HEK293T (cell line): ENCODE measurements around the gene MDK.

Experiments used
- CTCF ChIA-PET: fragments of 350-600 bp; formaldehyde crosslinking; extraction: SDS; loops from one replicate; lab custom pipeline; 2021; ENCODE audit warnings: antibody characterized with exemption, inconsistent platforms; lab: Yijun Ruan, JAX
- POLR2A ChIA-PET: fragments of 350-600 bp; formaldehyde crosslinking; extraction: SDS; loops from one replicate; lab custom pipeline; 2020; ENCODE audit warnings: antibody characterized with exemption, inconsistent platforms; lab: Yijun Ruan, JAX
- DNase-seq: peaks from one replicate; pipeline ENCODE4 v3.0.0; 2012; ENCODE audit warnings: mixed read lengths; ENCODE audit errors: extremely low spot score
- ARNT ChIP-seq: fragments of 450-650 bp; IDR thresholded peaks from 2 replicates; pipeline ENCODE4 v1.6.1; 2017; ENCODE audit warnings: mild to moderate bottlenecking
- BHLHE40 ChIP-seq: fragments of 450-650 bp; IDR thresholded peaks from 2 replicates; pipeline ENCODE4 v1.6.1; 2016; ENCODE audit warnings: mild to moderate bottlenecking, moderate library complexity, borderline replicate concordance
- CTBP1 ChIP-seq: fragments of 450-650 bp; IDR thresholded peaks from 2 replicates; pipeline ENCODE4 v1.6.1; 2016; ENCODE audit warnings: borderline replicate concordance
- ELF4 ChIP-seq: fragments of 450-650 bp; IDR thresholded peaks from 2 replicates; pipeline ENCODE4 v1.6.1; 2017; ENCODE audit warnings: antibody characterized with exemption
- FOXA1 ChIP-seq: fragments of 450-650 bp; IDR thresholded peaks from 2 replicates; pipeline ENCODE4 v1.6.1; 2016; ENCODE audit warnings: mild to moderate bottlenecking
- FOXK2 ChIP-seq: fragments of 450-650 bp; IDR thresholded peaks from 2 replicates; pipeline ENCODE4 v1.6.1; 2016; ENCODE audit warnings: mild to moderate bottlenecking
- FOXM1 ChIP-seq: fragments of 450-650 bp; IDR thresholded peaks from 2 replicates; pipeline ENCODE4 v1.6.1; 2017; ENCODE audit warnings: mild to moderate bottlenecking, borderline replicate concordance
- HDGF ChIP-seq: fragments of 450-650 bp; IDR thresholded peaks from 2 replicates; pipeline ENCODE4 v1.6.1; 2017; ENCODE audit warnings: antibody characterized with exemption, borderline replicate concordance
- L3MBTL2 ChIP-seq: fragments of 450-650 bp; conservative IDR thresholded peaks from 2 replicates; pipeline ENCODE4 v1.6.1; 2016; ENCODE audit warnings: mild to moderate bottlenecking
- LEF1 ChIP-seq: fragments of 450-650 bp; IDR thresholded peaks from 2 replicates; pipeline ENCODE4 v1.6.1; 2017; ENCODE audit warnings: mild to moderate bottlenecking, borderline replicate concordance
- NFRKB ChIP-seq: fragments of 450-650 bp; IDR thresholded peaks from 2 replicates; pipeline ENCODE4 v1.6.1; 2016; ENCODE audit warnings: mild to moderate bottlenecking, moderate library complexity
- PKNOX1 ChIP-seq: fragments of 450-650 bp; IDR thresholded peaks from 2 replicates; pipeline ENCODE4 v1.6.1; 2016
- SP1 ChIP-seq: fragments of 450-650 bp; IDR thresholded peaks from 2 replicates; pipeline ENCODE4 v1.6.1; 2017
- SUZ12 ChIP-seq: fragments of 450-650 bp; IDR thresholded peaks from 2 replicates; pipeline ENCODE4 v1.6.1; 2016; ENCODE audit warnings: mild to moderate bottlenecking
- TARDBP ChIP-seq: fragments of 450-650 bp; IDR thresholded peaks from 2 replicates; pipeline ENCODE4 v1.6.1; 2016
- ZNF384 ChIP-seq: fragments of 450-650 bp; IDR thresholded peaks from 2 replicates; pipeline ENCODE4 v1.6.1; 2016

The MDK gene

GRCh38 chr11:46338988-46339666 lies 42.3 kb upstream of the MDK start:
- peak; percentile 60 for TF ChIP-seq PKNOX1
- TF ChIP-seq L3MBTL2 = no peak
- no peak for TF ChIP-seq CTBP1
- ChIA-PET CTCF (interaction anchor here (0.6 to 1.3 kb wide), 3 partner anchors 8 to 202 kb away, joined by 3 to 4 read pairs (median 3); partner anchors contain the start of gene DGKZ), POLR2A (interaction anchor here (1.0 to 3.5 kb wide), 3 partner anchors 9 to 96 kb away, joined by 3 to 11 read pairs (median 7); no protein-coding TSS in a partner anchor)
- DNase-seq = no peak

- no peak for DNase-seq
- TF ChIP-seq PKNOX1 = 0 out of 2 replicates have a peak, but pooled peaks have one; percentile 43
- no peak for TF ChIP-seq BHLHE40
- CTCF ChIA-PET = no interaction called here
- POLR2A ChIA-PET = interaction anchor here (3.5 kb wide), 1 partner anchor 96 kb away, joined by 11 read pairs; no protein-coding TSS in a partner anchor
Measured at GRCh38 chr11:46339816-46340215, 41.7 kb upstream of the MDK start.

- TF ChIP-seq TARDBP (no peak), PKNOX1 (no peak), NFRKB (no peak), SP1 (no peak), ARNT (no peak), ZNF384 (no peak), FOXK2 (no peak), FOXM1 (no peak), HDGF (no peak), SUZ12 (no peak), LEF1 (no peak)
- CTCF ChIA-PET = no interaction called here
- POLR2A ChIA-PET = interaction anchor here (3.5 kb wide), 1 partner anchor 98 kb away, joined by 11 read pairs; no protein-coding TSS in a partner anchor
Measured at GRCh38 chr11:46341454-46341853, 40.0 kb upstream of the MDK start.

GRCh38 chr11:46342239-46342638 lies 39.2 kb upstream of the MDK start:
- ChIA-PET CTCF (interaction anchor here (2.4 kb wide), 1 partner anchor 10 kb away, joined by 12 read pairs; no protein-coding TSS in a partner anchor), POLR2A (no interaction called here)
- no peak for DNase-seq
- TF ChIP-seq FOXA1 = no peak
- no peak for TF ChIP-seq ARNT
- TF ChIP-seq L3MBTL2 = no peak
- TF ChIP-seq LEF1 = no peak
- TF ChIP-seq HDGF = no peak
- no peak for TF ChIP-seq PKNOX1
- no peak for TF ChIP-seq FOXM1
- no peak for TF ChIP-seq ELF4
- no peak for TF ChIP-seq BHLHE40
- TF ChIP-seq SP1 = no peak

More at GRCh38 chr11:46341454-46341853, 40.0 kb upstream of the MDK start:
- DNase-seq = no peak

- no peak for DNase-seq
- TF ChIP-seq CTBP1 (no peak), ZNF384 (no peak), L3MBTL2 (no peak), FOXM1 (no peak), LEF1 (no peak), SP1 (no peak), FOXK2 (no peak), FOXA1 (no peak), ARNT (no peak), HDGF (no peak), PKNOX1 (no peak), NFRKB (no peak), SUZ12 (no peak), TARDBP (no peak), ELF4 (no peak)
- ChIA-PET POLR2A (interaction anchor here (1.5 kb wide), 1 partner anchor 100 kb away, joined by 7 read pairs; no protein-coding TSS in a partner anchor), CTCF (interaction anchor here (0.9 to 2.4 kb wide), 3 partner anchors 9 to 46 kb away, joined by 3 to 12 read pairs (median 3); no protein-coding TSS in a partner anchor)
Measured at GRCh38 chr11:46343520-46343919, 37.9 kb upstream of the MDK start.
